Raji (cell line): ENCODE data around the gene GRIK5.

Experiments used
- POLR2A ChIP-seq: IDR thresholded peaks from 2 replicates; pipeline ENCODE4 v1.6.1; 2011; ENCODE audit warnings: low read depth, low read length, control low read depth; ENCODE audit not compliant: insufficient read depth

GRIK5 gene

DNA sequence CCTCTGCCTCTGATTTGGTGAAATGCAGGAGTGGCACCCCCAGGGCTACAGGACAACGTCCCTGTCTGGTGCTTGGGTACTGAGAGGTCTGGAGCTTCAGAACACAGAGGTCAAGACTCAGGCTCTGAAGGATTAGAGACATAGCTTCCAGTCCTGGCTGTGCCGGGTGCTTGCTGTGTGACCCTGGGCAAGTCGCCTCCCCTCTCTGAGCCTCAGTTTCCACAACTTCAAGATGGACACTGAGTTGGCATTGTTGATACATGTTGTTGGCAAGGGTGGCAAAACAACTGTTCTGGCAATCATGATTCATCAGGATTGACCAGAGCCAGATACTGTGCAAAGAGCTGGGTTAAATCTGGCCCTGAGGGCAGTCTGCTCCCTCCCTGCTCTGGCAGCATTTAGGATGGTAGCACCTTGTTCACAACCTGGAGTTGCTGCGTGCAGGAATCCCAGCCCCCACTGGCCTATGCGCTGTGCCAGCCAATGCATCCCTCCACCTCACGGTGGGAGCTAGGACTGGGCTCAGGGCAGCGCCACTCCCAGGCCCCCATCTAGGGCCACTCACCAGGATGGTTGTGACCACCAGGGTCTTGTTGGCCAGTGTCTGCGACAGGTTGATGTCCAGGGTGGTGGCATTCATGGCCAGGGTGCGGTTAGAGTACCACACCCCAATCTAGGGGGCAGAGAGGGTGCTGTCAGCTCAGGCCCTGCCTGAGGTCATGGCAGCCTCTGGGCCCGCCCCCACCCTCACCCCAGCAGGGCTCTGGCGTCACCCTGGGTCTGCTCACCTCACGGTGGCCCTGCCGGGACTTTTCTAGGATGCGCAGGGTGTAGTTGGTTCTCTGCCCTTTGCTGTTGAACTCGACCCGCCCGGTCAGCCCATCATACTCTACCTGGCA is 16.7 kb downstream of the GRIK5 start:
- no peak for TF ChIP-seq POLR2A

DNA sequence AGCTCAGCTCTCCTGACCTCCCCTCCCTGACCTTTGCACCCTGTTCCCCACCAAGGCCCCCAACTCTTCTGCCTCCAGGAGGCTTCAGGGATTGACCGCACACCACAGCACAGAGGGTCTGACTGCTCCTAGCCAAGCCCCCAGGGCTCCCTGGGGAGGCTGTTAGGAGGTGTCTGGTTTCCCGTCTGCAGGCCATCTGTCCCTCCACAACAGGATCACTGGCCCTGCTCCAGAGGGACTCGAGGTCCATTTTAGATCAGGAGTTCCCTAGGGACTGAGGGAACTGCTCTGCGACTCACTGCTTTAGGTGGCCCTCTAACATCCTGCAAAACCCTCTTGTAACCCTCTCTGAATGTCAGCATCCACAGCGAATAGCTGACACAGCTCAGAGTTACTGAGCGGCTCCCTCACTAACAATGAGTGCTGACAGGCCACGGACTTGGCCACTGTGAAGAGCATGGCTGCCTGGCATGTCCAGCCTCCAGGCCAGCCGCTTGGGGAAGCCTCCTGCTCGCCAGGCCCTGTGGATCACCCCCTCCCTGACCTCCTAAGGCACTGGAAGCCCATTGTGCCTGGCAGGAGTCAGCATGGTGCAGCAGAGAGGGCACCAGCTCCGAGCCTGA is 17.7 kb downstream of the GRIK5 start:
- no peak for TF ChIP-seq POLR2A

DNA sequence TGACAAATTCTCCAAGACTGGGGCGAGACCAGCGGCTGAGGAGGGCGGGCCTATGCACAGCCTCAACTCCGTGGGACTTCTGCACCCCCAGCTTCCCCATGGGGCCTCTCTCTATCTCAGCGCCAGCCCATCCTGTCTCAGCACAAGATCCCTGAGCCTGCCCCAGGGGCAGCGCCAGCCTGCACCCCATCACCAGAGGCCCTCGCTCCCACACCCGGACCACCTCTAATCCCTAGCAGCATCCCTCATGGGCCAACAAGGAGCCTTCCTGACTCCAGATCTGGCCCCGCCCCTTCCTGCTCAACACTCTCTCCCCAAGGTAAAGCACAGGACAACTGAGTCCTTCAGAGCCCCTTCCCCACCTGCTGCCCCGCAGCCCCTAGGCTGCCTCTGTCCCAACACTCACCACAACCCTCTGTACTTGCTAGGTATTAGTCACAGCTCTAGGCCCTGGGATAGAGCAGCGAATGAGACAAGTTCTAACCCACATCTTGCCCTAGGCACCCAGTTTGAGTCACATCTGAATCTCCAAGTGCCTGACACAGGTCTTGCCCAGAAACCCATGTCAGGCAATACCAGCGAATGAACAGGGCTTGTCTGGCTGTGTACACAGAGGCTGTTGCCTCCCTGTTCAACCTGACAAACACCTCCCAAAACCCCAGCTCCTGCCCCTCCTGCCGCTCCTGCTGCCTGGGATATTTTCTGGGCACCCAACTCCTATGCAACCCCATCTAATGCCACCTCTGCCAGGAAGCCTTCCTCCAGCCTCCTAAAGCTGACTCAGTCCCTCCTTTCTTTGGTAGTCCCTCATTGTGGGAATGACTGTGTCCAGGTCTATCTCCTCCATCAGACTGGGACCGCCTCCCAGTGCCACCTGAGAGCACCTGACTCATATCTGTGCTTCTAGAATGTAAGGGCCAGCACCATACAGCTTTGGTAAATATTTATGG is 18.6 kb downstream of the GRIK5 start:
- TF ChIP-seq POLR2A = no peak

DNA sequence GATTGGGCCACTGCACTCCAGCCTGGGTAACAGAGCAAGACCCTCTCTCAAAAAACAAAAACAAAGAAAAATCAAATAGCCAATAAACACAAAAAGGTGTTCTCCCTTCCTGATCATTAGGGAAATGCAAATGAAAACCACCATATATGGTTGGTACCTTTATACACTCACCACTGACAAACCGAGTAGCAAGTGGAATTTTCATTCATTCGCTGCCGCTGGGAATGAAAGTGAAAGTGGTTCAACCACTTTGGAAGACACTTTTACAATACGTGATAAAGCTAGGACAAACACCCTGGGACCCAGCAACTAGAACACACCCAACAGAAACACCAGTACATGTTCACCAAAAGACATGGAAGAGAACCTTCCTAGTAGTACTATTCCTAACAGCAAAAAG is 21.0 kb downstream of the GRIK5 start:
- no peak for TF ChIP-seq POLR2A

DNA sequence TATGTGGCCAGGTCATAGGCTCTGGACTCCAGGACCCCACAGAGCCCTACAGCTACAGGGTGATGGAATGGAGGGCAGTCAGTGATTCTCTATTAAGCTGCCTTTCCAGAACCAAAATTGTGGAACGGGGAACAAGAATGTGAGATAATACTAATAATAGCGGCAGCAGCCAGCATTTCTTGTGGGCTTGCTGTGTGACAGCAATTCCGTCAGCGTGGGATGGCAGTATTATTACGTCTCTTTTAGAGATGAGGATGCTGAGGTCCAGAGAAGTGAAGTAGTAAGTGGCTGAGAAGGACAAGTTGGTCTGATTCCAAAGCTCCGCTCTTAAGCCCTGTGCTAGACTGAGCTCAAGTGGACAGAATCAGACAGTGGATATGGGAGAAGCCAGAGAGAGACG is 24.4 kb downstream of the GRIK5 start:
- TF ChIP-seq POLR2A = no peak

DNA sequence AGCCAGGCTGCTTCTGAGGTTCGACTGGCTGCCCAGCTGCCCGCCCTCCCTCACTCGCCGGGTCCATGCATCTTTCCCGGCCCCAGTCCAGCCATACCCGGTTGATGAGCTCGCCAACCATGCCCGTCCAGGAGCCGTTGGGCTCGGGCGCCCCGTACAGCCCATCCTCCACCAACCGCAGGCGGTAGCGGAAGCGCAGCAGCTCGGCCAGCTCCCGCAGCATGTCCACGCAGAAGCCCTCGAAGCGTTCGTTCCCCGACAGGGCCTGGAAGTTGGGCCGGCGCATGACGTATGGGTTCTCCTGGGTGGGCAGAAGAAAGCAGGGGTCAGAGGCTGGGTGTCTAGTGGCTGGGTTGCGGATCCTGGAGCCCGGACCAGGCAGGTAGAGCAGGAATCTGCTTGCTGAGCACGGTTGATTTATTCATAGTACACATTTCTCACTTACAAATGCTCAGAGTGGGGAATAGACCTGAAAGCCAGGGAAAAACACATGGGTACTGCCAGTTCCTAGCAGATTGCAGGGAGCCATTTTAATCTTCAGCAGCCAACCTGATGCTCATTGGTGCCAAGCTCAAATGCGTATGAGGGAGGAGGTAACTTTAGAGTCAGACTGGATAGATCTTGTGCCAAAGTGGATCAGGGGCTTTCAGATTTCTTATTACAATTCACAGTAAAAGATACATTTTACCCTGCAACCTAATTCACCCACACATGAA is 27.4 kb downstream of the GRIK5 start:
- TF ChIP-seq POLR2A = no peak

DNA sequence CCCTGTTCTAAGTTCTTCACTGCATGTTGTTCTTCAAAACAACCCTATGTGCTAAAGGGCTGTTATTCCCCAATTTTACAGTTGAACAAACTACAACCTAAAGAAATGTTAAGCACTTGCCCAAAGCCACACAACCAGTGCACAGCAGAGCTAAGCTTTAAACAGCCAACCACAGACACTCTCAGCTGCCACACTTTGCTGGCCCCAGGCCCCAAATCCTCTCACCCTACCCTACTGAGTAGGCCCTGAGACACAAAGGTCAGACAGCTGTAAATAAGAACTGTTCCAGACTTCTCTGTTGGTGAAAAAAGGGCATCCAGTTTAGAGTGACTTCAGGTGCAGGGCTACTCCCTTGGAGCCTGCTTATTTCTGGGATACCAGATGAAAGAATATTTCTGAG is 30.0 kb downstream of the GRIK5 start:
- TF ChIP-seq POLR2A = no peak

DNA sequence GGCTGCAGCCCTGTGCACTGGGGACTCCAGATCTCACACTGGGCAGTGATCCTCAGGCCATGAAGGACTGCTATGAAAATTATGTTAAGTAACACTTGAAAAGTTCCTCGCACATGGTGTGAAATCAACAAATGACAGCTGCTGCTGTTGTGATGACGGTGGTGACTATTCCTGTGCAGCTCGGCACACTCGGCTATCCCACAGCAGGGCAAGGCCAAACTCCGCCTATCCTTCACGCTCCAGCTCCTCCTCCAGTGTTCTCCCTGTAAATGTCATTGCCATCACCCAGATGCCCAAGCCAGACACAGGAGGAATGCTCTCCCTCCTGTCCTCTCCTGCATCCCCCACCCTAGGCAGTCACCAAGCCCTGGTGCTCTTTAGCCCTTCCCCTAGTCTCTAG is 31.3 kb downstream of the GRIK5 start:
- TF ChIP-seq POLR2A = no peak

DNA sequence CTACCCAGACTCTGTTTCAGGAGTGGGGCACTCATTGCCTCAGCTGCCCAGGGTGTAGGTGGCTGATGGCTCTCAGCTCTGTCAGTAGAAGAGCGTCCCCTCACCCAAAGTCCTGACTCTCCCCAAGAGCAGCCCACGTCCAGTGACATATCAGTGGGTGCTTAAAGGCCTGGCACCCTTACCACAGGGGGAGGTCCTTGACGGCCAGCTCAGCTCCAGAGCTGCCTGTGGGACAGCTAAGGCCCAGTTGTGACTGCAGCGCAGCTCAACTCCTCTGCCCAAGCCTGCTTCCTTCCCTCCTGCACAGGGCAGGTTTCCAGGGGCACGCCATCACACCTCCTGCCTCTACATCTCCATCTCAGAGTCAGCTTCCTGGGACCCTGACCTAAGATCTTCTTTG is 32.4 kb downstream of the GRIK5 start:
- no peak for TF ChIP-seq POLR2A

DNA sequence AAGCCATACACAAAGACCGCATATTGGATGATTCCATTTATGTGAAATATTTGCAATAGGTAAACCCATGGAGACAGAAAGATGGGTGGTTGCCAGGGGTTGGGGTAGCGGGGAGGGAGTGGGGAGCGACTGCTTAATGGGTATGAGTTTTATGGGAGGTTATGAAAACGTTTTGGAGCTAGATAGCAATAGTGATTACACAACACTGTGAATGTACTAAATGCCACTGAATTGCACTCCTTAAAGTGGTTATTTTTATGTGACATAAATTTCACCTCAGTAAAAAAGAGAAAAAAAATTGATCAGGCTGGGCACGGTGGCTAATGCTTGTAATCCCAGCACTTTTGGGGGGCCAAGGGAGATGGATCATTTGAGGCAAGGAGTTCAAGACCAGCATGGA is 36.6 kb downstream of the GRIK5 start:
- TF ChIP-seq POLR2A = no peak

DNA sequence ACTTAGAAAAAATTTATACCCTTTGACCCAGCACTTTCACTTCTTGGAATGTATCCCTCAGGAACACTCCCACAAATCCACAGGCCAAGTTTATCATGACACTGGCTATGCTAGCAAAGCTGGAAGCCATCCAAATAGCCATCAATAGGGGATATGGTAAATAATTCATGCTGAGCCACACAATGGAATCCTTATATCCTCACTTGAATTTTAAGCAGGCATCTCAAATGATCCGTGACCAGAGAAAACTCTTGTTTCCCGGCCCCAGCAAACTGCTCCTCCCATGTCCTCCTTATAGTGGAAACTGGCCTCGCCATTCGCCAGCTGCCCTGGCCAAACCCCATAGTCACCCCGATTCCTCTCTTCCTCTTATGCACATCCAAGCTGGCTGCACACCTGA is 37.6 kb downstream of the GRIK5 start:
- TF ChIP-seq POLR2A = no peak

DNA sequence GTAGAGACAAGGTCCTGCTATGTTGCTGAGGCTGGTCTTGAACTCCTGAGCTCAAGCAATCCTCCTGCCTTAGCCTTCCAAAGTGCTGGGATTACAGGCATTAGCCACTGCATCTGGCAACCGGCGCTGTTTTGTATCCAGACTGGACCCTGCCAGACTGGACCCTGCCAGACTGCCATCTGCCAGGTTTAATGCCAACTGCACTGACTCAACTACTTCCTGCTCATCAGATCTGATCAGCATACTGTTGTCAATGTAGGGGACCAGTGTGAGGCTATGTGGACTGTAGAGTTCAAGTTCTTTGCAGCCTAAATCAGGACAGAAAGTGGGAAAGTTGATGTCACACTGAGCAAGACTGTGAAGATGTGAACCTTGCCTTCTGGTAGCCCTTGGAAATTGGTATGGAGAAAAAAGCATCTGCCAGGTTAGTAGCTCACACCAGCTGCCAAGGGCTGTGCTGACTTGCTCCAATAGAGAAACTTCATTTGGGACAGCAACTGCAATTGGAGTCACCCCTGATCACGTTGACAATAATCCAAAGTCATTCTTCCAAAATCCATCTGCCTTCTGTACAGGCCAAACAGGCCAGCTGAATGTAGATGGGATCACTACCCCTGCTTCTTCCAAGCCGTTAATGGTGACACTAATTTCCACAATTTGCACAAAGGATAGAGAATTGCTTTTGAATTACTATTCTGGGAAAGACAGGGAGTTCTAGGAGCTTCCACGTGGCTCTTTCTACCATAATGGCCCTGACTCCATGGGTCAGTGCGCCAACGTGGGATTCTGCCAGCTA is 39.2 kb downstream of the GRIK5 start:
- no peak for TF ChIP-seq POLR2A

DNA sequence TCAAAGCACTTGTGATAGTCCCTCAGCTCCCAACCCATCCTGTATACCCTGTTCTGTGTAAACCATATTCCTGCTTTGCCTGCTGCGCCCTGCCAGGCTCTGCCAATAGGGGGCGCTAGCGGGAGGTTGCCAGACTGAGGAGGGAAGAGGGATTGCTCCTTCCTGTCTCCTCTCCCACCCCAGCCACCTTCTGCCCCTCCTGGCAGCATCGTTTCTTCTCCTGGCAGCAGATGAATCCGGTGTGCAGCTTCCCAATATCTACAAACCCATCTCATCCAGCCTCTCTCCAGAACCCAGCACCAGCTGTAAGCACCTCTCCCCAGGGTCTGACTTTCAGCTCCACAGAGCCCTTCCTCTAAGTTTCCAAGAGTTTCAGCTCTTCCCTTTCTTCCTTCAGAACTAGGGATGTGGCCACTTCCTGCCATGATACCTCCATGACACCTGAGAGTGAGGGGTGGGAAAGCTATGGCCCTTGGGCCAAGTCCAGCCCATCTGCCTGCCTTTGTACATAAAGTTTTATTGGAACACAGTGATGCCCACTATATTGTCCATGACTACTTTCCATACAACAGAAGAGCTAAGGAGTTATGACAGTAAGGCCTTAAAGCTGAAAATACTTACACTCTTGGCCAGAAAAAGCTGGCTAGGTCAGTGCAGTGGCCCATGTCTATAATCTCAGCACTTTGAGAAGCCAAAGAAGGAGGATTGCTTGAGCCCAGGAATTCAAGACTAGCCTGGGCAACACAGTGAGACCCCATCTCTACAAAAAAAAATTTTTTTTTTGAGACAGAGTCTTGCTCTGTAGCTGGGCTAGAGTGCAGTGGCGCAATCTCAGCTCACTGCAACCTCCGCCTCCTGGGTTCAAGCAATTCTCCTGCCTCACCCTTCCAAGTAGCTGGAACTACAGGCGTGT is 41.4 kb downstream of the GRIK5 start:
- no peak for TF ChIP-seq POLR2A
